Measurements from ENCODE around the gene CALHM3. TPM values are rescaled to one million over a fixed set of nuclear protein-coding genes. Genes with fewer than 3 reads are reported as not detected.

Gene CALHM3
- total and polyA plus RNA-seq, 2 of the 13 experiments (the other 11 are each of a cell fraction or from before 2014, with no cell fraction given), result not detected

GRCh38 chr10:103481974-103482531 lies 3.0 kb upstream of the CALHM3 start (continued):
- no peak for TF ChIP-seq ZNF710 (CRISPR knock-in tag; IDR thresholded peaks at IDR 0.05; ENCODE audit: borderline replicate concordance)
- TF ChIP-seq REST (IDR thresholded peaks at IDR 0.05; ENCODE audit: borderline replicate concordance in 1 of 2, low read depth in 1 of 2, low read length in 2 of 2), result no peak
- TF ChIP-seq MTERF4 (CRISPR knock-in tag; IDR thresholded peaks at IDR 0.05), result 0 out of 2 replicates have a peak, but pooled peaks have one; percentile 46
- no peak for TF ChIP-seq MLLT10 (CRISPR knock-in tag; IDR thresholded peaks at IDR 0.05)
- peak; percentile 54 for TF ChIP-seq ZFX (CRISPR knock-in tag; IDR thresholded peaks at IDR 0.05; ENCODE audit: low read depth)
- no peak for TF ChIP-seq ZKSCAN8 (CRISPR knock-in tag; IDR thresholded peaks at IDR 0.05; ENCODE audit: borderline replicate concordance)
- peak; percentile 76 for TF ChIP-seq CTCF (CRISPR knock-in tag; IDR thresholded peaks at IDR 0.05)
- TF ChIP-seq SMARCC2 (IDR thresholded peaks at IDR 0.05), result no peak
- TF ChIP-seq RCOR2 (CRISPR knock-in tag; IDR thresholded peaks at IDR 0.05), result 0 out of 2 replicates have a peak, but pooled peaks have one; percentile 48
- peak; percentile 15; the same call in 1 of the 2 replicates for TF ChIP-seq SMC3 (IDR thresholded peaks at IDR 0.05; ENCODE audit: low read length)
- TF ChIP-seq ZNF142 (CRISPR knock-in tag; IDR thresholded peaks at IDR 0.05), result no peak
- TF ChIP-seq MED8 (CRISPR knock-in tag; IDR thresholded peaks at IDR 0.05; ENCODE audit: insufficient replicate concordance), result no peak
- TF ChIP-seq ZNF747 (CRISPR knock-in tag; IDR thresholded peaks at IDR 0.05; ENCODE audit: borderline replicate concordance), result no peak
- TF ChIP-seq TCF7L2 (IDR thresholded peaks at IDR 0.05; ENCODE audit: low read depth, low read length), result no peak
